KMS-11 (cell line): ENCODE measurements around the gene OR10A6.

Experiments
- H2AFZ ChIP-seq: fragments of 200-600 bp; sonication (generic); 2 replicates; pipeline ENCODE4 v1.6.1; 2016; ENCODE audit warnings: antibody characterized with exemption, mixed run types, low read depth
- H3K27ac ChIP-seq: fragments of 200-600 bp; sonication (generic); 2 replicates; pipeline ENCODE4 v1.6.1; 2016; ENCODE audit warnings: mild to moderate bottlenecking, mixed run types
- H3K27me3 ChIP-seq: fragments of 200-600 bp; sonication (generic); 2 replicates; pipeline ENCODE4 v1.6.1; 2017; ENCODE audit warnings: mild to moderate bottlenecking, low read depth, mixed run types, moderate library complexity; ENCODE audit not compliant: insufficient read depth
- H3K36me3 ChIP-seq: fragments of 200-600 bp; sonication (generic); 2 replicates; pipeline ENCODE4 v1.6.1; 2017; ENCODE audit warnings: mild to moderate bottlenecking, mixed run types; ENCODE audit not compliant: insufficient read depth
- H3K4me1 ChIP-seq: fragments of 200-600 bp; sonication (generic); 2 replicates; pipeline ENCODE4 v1.6.1; 2016; ENCODE audit warnings: mild to moderate bottlenecking, low read depth, mixed run types; ENCODE audit not compliant: poor library complexity, severe bottlenecking
- H3K4me2 ChIP-seq: fragments of 200-600 bp; sonication (generic); 2 replicates; pipeline ENCODE4 v1.7.0; 2016; ENCODE audit warnings: mild to moderate bottlenecking, mixed run types
- H3K4me3 ChIP-seq: fragments of 200-600 bp; sonication (generic); IDR thresholded peaks from 2 replicates; pipeline ENCODE4 v1.6.1; 2017; ENCODE audit warnings: low read depth, low read length, mixed read lengths; ENCODE audit not compliant: insufficient read depth
- H3K79me2 ChIP-seq: fragments of 200-600 bp; sonication (generic); 2 replicates; pipeline ENCODE4 v1.6.1; 2016; ENCODE audit warnings: low read depth, mixed run types; ENCODE audit not compliant: insufficient read depth
- H3K9ac ChIP-seq: fragments of 200-600 bp; sonication (generic); 2 replicates; pipeline ENCODE4 v1.6.1; 2016; ENCODE audit warnings: mild to moderate bottlenecking, mixed run types
- H4K20me1 ChIP-seq: fragments of 200-600 bp; sonication (generic); 2 replicates; pipeline ENCODE4 v1.6.1; 2016; ENCODE audit warnings: mild to moderate bottlenecking, mixed run types; ENCODE audit not compliant: insufficient read depth
- CTCF ChIP-seq: fragments of 200-600 bp; sonication (generic); conservative IDR thresholded peaks from 2 replicates; pipeline ENCODE4 v1.6.1; 2017; ENCODE audit warnings: low read depth, mild to moderate bottlenecking, antibody characterized with exemption, low read length, moderate library complexity, mixed read lengths

The OR10A6 gene

GRCh38 chr11:7882860-7883259, 48.2 kb downstream of the OR10A6 start:
- no peak for TF ChIP-seq CTCF
- no peak overlapping the region for H2AFZ ChIP-seq
- no peak overlapping the region for H3K9ac ChIP-seq
- no peak overlapping the region for H3K27ac ChIP-seq
- H3K36me3 ChIP-seq: no peaks in the 10 kb centered on the region
- no peaks in the 10 kb centered on the region for H3K27me3 ChIP-seq
- no peak overlapping the region for H3K4me2 ChIP-seq
- no peaks in the 10 kb centered on the region for H3K79me2 ChIP-seq
- no peaks in the 10 kb centered on the region for H4K20me1 ChIP-seq
- no peaks in the 10 kb centered on the region for H3K4me1 ChIP-seq
- no peak overlapping the region for H3K4me3 ChIP-seq
